GM18951 (cell line): ENCODE measurements around the gene LHFPL6.

ENCODE experiments used
- POLR2A ChIP-seq: IDR thresholded peaks from 4 replicates; pipeline ENCODE4 v1.6.1; 2011; ENCODE audit warnings: mild to moderate bottlenecking; ENCODE audit not compliant: insufficient read length, insufficient read depth; ENCODE audit errors: extremely low read depth
- in situ Hi-C: fragments of 300-500 bp; cut with MboI; formaldehyde crosslinking; loops from one replicate; pipeline ENCODE4 v1.12.0; 2022; ENCODE audit warnings: low sequenced_read_pairs, mixed read lengths, inconsistent platforms; ENCODE audit not compliant: unreplicated experiment

LHFPL6 gene

DNA sequence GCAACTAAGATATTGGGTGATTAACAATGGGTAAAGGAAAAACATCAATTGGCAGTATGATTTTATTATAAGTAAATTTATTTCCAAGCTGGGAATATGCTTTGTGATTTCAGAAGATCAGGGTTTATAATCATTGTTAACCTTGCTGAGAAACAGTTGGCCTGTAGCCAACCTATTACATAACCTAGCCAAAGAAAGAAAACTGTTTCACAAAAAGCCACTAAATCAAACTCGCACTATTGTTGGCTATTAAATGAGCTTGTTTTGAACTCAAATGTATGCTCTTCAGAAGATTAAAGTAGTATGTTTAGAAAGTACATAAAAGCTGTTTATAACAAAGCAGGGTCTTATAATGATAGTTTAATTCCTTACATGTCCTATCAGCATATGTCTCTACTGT, 151.7 kb downstream of the LHFPL6 start:
- TF ChIP-seq POLR2A, result no peak
- in situ Hi-C loops, result no loop called here

DNA sequence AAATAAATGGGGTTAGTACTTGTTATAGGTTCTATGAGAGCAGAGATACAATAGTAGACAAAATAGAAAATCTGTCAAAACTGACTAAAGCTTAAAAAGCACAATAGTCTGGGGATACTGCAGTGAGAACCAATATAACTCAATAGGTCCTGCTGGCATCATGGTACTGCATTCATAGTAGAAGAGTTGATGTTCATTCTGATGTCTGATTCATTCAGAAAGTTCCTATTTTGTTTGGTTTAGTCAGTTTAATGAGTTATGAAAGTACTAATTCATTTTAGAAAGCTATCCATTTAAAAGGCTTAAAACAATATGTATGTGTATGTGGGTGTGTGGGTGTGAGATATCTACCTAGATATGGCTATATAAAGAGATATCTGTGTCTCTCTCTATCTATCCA, 152.8 kb downstream of the LHFPL6 start:
- TF ChIP-seq POLR2A, result no peak
- in situ Hi-C loops, result no loop called here

DNA sequence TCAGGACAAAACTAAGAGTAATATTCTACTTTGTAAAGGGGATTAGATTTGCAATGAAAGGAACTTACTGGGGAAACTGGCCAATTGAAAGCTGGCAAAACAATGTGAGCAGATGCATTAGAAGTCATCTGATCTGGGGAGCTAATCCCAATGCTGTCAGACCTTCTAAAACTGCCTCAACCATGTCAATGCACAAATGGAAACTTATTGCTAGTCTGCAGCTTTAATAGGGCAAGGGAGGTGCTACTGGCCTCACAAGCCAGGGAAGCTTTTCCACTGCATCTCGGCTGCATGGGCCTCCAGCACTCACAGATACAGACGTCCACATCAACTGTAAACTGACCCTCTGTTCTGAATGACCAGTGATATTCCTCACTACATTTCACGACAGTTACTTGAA, 154.2 kb downstream of the LHFPL6 start:
- no peak for TF ChIP-seq POLR2A
- in situ Hi-C loops, result no loop called here

DNA sequence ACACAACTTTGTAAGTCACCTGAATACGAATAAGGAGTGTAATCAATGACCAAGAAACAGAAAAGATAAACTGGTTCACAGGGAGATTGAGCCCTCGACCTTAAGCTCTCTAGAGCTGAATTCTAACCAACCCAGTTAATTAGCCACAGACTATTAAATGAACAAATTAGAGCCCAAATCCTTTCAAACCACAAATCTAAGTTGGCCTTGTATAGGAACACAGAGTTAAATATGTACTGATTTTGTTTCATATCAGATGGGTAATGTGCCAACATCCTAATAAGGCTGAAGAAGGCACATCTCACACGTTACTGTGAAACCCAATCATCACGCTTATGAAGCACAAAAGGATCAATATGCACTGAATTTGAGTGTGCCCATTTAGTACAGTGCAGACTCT, 156.1 kb downstream of the LHFPL6 start:
- in situ Hi-C loops, result no loop called here
- no peak for TF ChIP-seq POLR2A

DNA sequence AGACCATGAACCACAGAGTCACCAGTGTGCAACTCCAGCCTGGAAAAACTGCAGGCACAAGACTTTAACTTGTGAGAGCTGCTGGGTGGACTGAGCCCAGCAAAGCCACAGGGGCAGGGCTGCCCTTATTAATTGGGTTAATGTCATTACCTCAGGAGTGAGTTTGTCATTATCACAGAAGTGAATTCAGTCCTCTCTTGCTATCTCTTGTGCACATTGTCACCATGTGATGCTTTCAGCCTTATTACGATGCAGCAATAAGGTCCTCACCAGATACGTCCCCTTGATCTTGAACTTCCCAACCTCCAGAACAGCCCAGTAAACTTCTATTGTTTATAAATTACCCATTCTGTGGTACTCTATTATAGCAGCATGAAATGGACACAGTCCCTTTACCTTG, 158.1 kb downstream of the LHFPL6 start:
- no peak for TF ChIP-seq POLR2A
- in situ Hi-C loops, result no loop called here

DNA sequence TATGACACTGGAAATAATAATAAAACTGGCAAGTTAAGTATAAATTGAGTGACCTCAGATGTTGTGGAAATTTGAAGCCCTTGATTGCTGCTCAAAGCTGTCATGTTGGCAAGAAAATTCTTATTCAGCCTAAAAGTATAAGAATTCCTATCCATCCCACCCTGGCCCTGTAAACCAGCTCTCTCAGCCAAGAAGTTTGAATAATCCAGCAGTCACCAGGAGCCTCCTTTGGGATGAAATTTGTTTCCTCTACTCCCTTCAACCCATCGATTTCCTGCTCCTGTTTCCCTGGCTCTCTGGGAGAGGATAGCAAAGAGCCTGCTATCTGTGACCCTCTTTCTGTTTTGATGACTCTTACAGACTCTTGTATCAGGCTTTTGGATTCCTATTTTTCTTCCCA, 169.3 kb downstream of the LHFPL6 start:
- in situ Hi-C loops, result no loop called here

DNA sequence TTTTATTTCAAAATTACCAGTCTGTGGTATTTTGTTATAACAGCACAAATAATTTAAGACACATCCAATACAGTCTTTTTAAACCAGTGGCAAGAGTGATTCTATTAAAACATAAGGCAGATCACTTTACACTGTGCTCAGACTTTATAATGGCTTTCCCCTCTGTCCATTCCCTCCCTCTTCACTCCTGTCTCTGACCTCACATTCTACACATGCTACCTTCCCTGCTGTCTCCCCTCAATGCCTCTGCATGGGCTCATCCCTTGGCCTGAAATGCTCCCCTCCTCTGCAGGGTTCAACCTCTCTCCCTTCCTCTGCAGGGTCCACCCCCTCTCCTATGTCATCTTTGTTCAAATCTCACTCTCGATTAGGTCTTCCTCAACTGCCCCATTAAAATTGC, 170.8 kb downstream of the LHFPL6 start:
- no peak for TF ChIP-seq POLR2A
- in situ Hi-C loops, result no loop called here

More for the DNA sequence above, 169.3 kb downstream of the LHFPL6 start:
- TF ChIP-seq POLR2A, result no peak

DNA sequence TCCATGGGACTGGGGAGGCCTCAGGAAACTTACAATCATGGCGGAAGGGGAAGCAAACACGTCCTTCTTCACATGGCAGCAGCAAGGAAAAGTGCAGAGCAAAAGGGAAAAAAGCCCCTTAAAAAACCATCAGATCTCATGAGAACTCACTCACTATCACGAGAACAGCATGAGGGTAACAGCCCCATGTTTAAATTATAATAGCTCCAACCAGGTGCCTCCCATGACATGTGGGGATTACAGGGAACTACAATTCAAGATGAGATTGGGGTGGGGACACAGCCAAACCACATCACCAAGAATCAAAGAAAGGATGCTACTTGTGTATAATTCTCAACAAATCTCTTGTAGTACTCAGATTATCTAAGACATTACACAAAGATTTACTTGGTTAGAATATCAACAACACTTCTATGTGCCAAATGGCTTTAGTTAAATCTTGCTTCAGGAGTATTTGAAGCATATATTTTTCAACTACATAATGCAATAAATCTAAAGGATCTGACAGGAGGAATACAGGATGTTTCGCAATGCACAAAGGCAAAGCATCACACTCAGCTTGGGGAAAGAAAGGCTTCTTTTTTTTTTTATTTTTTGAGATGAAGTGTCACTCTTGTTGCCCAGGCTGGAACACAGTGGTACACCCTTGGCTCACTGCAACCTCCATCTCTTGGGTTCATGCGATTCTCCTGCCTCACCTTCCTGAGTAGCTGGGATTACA, 180.0 kb downstream of the LHFPL6 start:
- no peak for TF ChIP-seq POLR2A
- in situ Hi-C loops, result no loop called here

DNA sequence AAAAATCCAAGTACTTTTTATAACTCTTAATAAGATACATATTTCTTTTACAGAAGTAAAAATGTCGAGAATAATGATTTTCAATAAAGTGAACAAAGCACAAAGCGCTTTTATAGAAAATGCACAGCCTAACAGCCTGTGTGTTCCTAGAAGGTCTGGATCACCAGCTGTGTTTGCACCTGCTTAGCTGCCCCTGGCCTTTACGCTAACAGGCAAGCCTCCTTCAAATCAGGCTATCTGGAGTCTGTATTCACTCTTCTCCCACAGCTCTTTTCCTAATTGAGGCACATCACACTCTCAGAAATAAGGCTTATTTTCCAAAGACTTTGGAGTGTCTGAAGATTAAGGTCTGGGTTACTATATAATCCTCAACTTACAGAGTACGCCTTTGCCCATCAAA, 183.1 kb downstream of the LHFPL6 start:
- in situ Hi-C loops, result no loop called here
- TF ChIP-seq POLR2A, result no peak

DNA sequence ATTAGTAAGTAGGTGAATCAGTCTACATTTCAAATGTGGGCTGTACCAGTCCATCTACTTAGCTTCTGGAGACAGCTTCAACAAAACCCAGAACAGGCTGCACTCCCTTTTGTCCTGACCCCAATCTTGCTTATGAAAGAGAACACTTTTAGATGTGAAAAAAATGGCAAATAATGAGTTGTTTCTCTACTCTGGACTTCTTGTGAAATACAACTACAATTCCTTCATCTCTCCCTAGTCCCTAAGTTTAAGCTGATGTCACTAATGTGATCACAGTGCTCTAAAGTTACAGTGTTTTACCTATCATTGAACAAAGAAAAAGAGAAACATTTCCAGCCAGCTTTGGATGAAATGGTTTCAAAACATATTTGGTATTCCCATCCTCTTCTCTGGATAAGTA, 183.9 kb downstream of the LHFPL6 start:
- in situ Hi-C loops, result no loop called here
- no peak for TF ChIP-seq POLR2A

DNA sequence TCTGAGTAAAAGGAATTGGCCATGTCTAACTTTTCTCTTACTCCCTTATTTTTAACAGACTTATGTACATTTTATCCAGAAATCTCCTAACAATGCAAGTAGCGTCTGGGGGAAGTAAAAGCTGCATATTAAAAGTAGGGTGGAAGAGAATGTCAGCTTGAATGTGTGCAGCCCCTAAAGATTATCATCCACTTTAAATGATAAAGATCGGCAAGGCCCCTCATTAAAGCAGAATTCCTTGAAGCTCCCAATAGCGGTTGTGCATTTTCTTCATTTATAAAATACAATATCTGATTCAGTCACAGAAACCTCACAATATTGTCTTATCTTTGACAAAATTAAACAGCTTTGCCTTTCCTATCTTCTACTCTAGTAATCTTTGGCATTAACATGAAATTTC, 184.6 kb downstream of the LHFPL6 start:
- TF ChIP-seq POLR2A, result no peak
- in situ Hi-C loops, result no loop called here

DNA sequence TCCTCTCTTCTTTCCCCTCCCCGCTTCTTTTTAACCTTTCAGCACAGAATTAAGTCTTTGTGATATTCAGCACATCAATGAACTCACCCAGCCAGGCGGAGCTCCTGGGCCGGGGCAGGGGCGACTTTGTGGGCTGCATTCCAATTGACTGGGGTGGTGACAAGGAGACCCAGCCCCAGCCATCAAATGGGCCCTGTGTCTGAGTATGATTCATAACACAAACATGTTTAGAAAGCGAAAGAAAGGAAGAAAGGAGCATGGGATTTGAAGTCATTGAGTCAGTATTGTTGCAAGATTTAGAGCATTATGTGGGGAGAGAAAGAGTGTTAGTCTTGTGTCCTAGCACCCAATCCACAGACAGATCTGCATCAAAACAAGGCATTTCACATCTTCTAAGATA, 185.3 kb downstream of the LHFPL6 start:
- no peak for TF ChIP-seq POLR2A
- in situ Hi-C loops, result no loop called here

DNA sequence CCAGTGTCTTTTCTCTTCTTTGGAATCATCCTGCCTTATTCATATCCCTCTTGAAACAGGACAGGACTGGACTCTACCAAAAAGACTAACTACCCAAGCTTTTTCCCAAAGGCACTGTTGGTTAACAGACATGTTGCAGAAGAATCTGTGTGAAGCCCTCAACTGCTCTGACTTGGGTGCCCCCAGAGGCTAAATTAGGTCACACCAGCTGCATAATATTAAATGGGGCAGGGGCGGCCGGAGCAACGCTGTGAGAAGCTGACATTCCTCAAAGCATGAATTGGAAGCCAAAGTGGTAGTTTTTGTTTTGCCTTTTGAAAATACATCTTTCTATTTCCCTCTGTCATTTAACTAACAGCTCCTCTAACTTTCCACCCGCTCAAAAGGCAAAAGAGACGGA, 185.9 kb downstream of the LHFPL6 start:
- in situ Hi-C loops, result no loop called here
- TF ChIP-seq POLR2A, result no peak

DNA sequence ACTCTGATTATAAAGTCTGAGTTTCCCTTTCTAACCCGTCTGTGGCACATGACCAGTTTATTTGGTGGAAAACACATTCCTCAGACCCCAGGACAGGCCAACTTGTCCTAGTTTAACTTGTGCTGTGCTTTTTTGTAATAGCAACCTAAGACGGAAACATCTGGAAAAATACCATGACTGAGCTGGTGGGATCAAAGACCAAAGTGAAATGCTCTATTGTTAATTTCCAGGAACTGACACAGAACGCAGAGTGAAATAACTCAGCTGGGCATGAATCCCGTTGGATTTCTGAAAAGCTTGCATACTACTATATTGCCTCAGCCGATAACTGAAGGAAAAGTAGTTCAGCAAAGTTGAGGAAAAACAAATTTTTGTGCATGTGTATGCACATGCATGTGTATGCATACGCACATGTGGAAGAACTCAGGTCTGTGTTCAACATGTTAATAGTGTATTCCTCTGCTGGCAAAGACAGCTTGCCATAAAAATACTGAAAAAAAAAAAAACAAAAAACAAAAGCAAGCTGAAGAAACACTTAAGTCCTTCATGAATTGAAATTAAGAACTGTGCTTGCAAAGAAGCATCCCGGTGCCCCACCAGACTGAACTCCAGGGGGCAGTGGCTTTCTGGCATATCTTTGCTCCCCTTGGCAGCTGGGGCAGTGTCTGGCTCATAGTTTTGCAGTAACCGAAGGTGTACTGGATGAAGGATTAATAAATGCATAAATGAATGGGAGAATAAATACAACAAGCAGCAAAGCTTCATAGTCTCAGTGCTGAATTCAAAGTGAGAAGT, 187.8 kb downstream of the LHFPL6 start:
- no peak for TF ChIP-seq POLR2A
- in situ Hi-C loops, result no loop called here
